ACHN (cell line): Measurements from ENCODE around the gene GTF2B.
"Not testable (repeated sequence)": the region's sequence is repeated elsewhere in the genome, so short reads cannot be mapped to it uniquely, and the experiment has no call there.

Source experiments
- DNase-seq: peaks from one replicate; pipeline ENCODE4 v3.0.0-alpha.2; 2015
- in situ Hi-C: cut with HindIII; loops from 2 replicates; pipeline ENCODE4 v1.10.0; 2017; ENCODE audit warnings: low sequenced_read_pairs, low pct_ligation_motif_present, low pct_unique_long_range_greater_than_20kb

The GTF2B gene

GRCh38 chr1:88891318-88891950 lies at the start of gene GTF2B:
TSS of gene GTF2B (minus strand) at chr1:88891567. CDS start at chr1:88891499, 68 bp downstream.
- in situ Hi-C loops = no loop called here
- DNase-seq = peak; percentile 94

GRCh38 chr1:88938528-88938927 lies 47.2 kb upstream of the GTF2B start:
- DNase-seq, in situ Hi-C loops: not testable (repeated sequence)

GRCh38 chr1:88936760-88937342 lies 45.5 kb upstream of the GTF2B start:
- in situ Hi-C loops = no loop called here
- no peak for DNase-seq

- in situ Hi-C loops = no loop called here
- no peak for DNase-seq
These were observed 44.8 kb upstream of the GTF2B start for GRCh38 chr1:88936223-88936523.

- in situ Hi-C loops = no loop called here
- DNase-seq = peak; percentile 36
These were observed 44.3 kb upstream of the GTF2B start for GRCh38 chr1:88935522-88936222.

GRCh38 chr1:88930176-88930575 lies 38.8 kb upstream of the GTF2B start:
- in situ Hi-C loops, DNase-seq: not testable (repeated sequence)

GRCh38 chr1:88923224-88923623 lies 31.9 kb upstream of the GTF2B start:
- in situ Hi-C loops = no loop called here
- no peak for DNase-seq

- DNase-seq = no peak
These were observed 30.8 kb upstream of the GTF2B start for GRCh38 chr1:88922214-88922613.

GRCh38 chr1:88920845-88921244 lies 29.5 kb upstream of the GTF2B start:
- no peak for DNase-seq
- in situ Hi-C loops = no loop called here

More at GRCh38 chr1:88922214-88922613, 30.8 kb upstream of the GTF2B start:
- in situ Hi-C loops = no loop called here

GRCh38 chr1:88917321-88918025 lies 26.1 kb upstream of the GTF2B start:
- in situ Hi-C loops = no loop called here
- DNase-seq = no peak

GRCh38 chr1:88916883-88917282 lies 25.5 kb upstream of the GTF2B start:
- in situ Hi-C loops = no loop called here
- no peak for DNase-seq

GRCh38 chr1:88911800-88912199 lies 20.4 kb upstream of the GTF2B start:
- in situ Hi-C loops, DNase-seq: not testable (repeated sequence)

GRCh38 chr1:88911161-88911560 lies 19.8 kb upstream of the GTF2B start:
- in situ Hi-C loops = no loop called here
- DNase-seq = no peak

GRCh38 chr1:88910401-88910800 lies 19.0 kb upstream of the GTF2B start:
- in situ Hi-C loops = no loop called here
- DNase-seq = no peak

- DNase-seq = no peak
- in situ Hi-C loops = no loop called here
These were observed 9.5 kb upstream of the GTF2B start for GRCh38 chr1:88900883-88901282.

- DNase-seq = no peak
- in situ Hi-C loops = no loop called here
These were observed 5.8 kb upstream of the GTF2B start for GRCh38 chr1:88897070-88897730.

GRCh38 chr1:88892357-88892877 lies 1.1 kb upstream of the GTF2B start:
- in situ Hi-C loops = no loop called here
- peak; percentile 90 for DNase-seq

GRCh38 chr1:88891951-88892340 lies 579 bp upstream of the GTF2B start:
- in situ Hi-C loops = no loop called here
- no peak for DNase-seq
